GM12892 (cell line): ENCODE measurements around the gene COPS4.
A peak's percentile ranks its signal among the peaks of the same experiment; 100 is the strongest.
"Not testable (repeated sequence)": the region's sequence is repeated elsewhere in the genome, so short reads cannot be mapped to it uniquely, and the experiment has no call there.

ENCODE experiments used
- DNase-seq: peaks from one replicate; pipeline ENCODE4 v3.0.0; 2011; ENCODE audit not compliant: insufficient read length
- FAIRE-seq: peaks from 2 replicates; lab custom pipeline; 2011; peaks lifted over from hg19 to GRCh38; lab: Jason Lieb, UNC
- POLR2A ChIP-seq: IDR thresholded peaks from 2 replicates; pipeline ENCODE4 v1.6.1; 2011; ENCODE audit warnings: low read depth, low read length, control low read depth
- POLR2AphosphoS5 ChIP-seq: IDR thresholded peaks from 2 replicates; pipeline ENCODE4 v1.6.1; 2011; ENCODE audit warnings: low read depth, low read length, control low read depth
- TAF1 ChIP-seq: IDR thresholded peaks from 2 replicates; pipeline ENCODE4 v1.6.1; 2011; ENCODE audit warnings: low read depth, mild to moderate bottlenecking, control low read depth, low read length, borderline replicate concordance

COPS4 gene

GRCh38 chr4:83011689-83012199, 23.2 kb upstream of the COPS4 start:
- DNase-seq = no peak
- FAIRE-seq = no peak
- TF ChIP-seq POLR2AphosphoS5 (no peak), POLR2A (no peak), TAF1 (no peak)

GRCh38 chr4:83012200-83012686, 22.7 kb upstream of the COPS4 start:
- DNase-seq = no peak
- TF ChIP-seq POLR2AphosphoS5 (no peak), TAF1 (no peak), POLR2A (no peak)
- no peak for FAIRE-seq

GRCh38 chr4:83012687-83013419, 22.1 kb upstream of the COPS4 start:
- FAIRE-seq (peak; percentile 96), DNase-seq (peak; percentile 82)
- peak; percentile 52; the same call in 1 of the 2 replicates for TF ChIP-seq POLR2A
- TF ChIP-seq POLR2AphosphoS5 = no peak; the same call in 1 of the 2 replicates

GRCh38 chr4:83013420-83013867, 21.5 kb upstream of the COPS4 start:
- FAIRE-seq = peak; percentile 63
- no peak for DNase-seq
- TF ChIP-seq TAF1 = no peak
- TF ChIP-seq POLR2A = no peak
- TF ChIP-seq POLR2AphosphoS5 = no peak

- DNase-seq (no peak), FAIRE-seq (no peak)
- TF ChIP-seq POLR2AphosphoS5 = no peak
- no peak for TF ChIP-seq TAF1
- no peak for TF ChIP-seq POLR2A
Observed at GRCh38 chr4:83013902-83014301, 21.1 kb upstream of the COPS4 start.

- TF ChIP-seq POLR2AphosphoS5 (no peak), TAF1 (no peak), POLR2A (no peak)
- DNase-seq = no peak
- FAIRE-seq = peak; percentile 80
Observed at GRCh38 chr4:83019794-83020494, 15.0 kb upstream of the COPS4 start.

- TF ChIP-seq POLR2AphosphoS5 = no peak
- TF ChIP-seq TAF1 = no peak
- TF ChIP-seq POLR2A = no peak
- FAIRE-seq (no peak), DNase-seq (no peak)
Observed at GRCh38 chr4:83022724-83023450, 12.1 kb upstream of the COPS4 start.

- not testable (repeated sequence) for FAIRE-seq, DNase-seq
Observed at GRCh38 chr4:83023599-83023998, 11.4 kb upstream of the COPS4 start.

GRCh38 chr4:83024233-83024632, 10.8 kb upstream of the COPS4 start:
- TF ChIP-seq POLR2AphosphoS5 (no peak), POLR2A (no peak), TAF1 (no peak)
- FAIRE-seq (no peak), DNase-seq (no peak)

- TF ChIP-seq POLR2A = no peak
- no peak for TF ChIP-seq TAF1
- TF ChIP-seq POLR2AphosphoS5 = no peak
- peak; percentile 21 for FAIRE-seq
Observed at GRCh38 chr4:83025563-83025962, 9.4 kb upstream of the COPS4 start.

GRCh38 chr4:83028976-83029375, 6.0 kb upstream of the COPS4 start:
- FAIRE-seq (no peak), DNase-seq (no peak)
- TF ChIP-seq POLR2AphosphoS5 (no peak), POLR2A (no peak), TAF1 (no peak)

More at GRCh38 chr4:83025563-83025962, 9.4 kb upstream of the COPS4 start:
- no peak for DNase-seq

GRCh38 chr4:83029688-83030087, 5.3 kb upstream of the COPS4 start:
- FAIRE-seq (no peak), DNase-seq (no peak)
- TF ChIP-seq TAF1 (no peak), POLR2A (no peak), POLR2AphosphoS5 (no peak)
